Activated gamma-delta T cell treated with anti-CD3 and anti-CD28 coated beads, Interleukin-2, amount 50 U/mL, for 16 hours (primary cell): ENCODE data around the gene WNT1.

Experiments used
- DNase-seq: peaks from one replicate; pipeline ENCODE4 v3.0.0-alpha.2; 2020; ENCODE audit warnings: low read depth

WNT1 gene

GRCh38 chr12:48961331-48961730 lies 16.8 kb upstream of the WNT1 start:
- no peak for DNase-seq

DNA sequence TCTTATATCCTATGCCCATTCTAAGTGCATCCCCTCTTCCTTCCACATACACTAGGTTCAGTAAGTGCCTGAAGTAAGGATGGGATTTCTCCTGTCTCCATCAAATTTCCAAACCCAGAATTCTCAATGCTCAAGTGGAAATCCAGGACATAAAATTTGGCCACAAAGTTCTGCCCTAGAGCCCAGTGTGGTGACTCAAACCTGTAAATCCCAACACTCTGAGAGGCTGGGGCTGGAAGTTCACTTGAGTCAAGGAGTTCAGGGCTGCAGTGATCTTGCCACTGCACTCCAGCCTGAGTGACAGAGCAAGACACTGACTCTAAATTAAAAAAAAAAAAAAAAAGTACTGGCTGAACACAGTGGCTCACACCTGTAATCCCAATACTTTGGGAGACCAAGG lies 16.3 kb upstream of the WNT1 start:
- no peak for DNase-seq

- no peak for DNase-seq
These were observed 12.8 kb upstream of the WNT1 start for GRCh38 chr12:48965298-48965838.

DNA sequence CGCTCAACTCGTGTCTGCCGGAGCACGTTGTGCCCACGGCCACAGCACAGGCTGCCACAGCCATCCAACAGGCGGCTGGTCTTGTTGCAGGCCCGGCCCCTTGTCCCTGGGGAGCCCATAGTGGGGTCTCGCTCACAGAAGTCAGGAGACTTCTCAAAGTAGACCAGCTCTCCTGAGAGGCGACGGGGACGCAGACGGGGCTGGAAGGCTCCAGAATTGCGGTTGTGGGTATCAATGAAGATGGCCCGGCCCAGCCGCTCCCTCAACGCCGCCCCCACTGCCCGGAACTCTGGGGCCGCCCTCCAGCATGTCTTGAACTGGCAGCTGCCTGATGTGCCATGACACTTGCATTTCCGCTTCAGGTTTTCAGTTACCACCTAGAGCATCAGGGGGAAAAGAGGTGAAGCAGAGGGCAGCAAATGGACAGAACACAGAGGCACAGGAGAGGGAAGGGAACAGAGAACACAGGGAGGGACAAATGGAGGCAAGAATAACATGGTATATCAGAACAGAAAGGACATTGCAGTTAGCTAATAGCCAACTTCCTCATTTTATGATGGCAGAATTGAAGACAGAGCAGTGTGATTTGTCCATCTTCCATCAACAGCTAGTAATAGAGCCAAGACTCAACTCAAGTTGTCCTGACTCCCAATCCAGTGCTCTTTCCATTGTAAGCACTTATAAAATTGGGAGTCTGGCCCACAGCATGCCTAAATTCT lies 11.8 kb upstream of the WNT1 start:
- DNase-seq = no peak

DNA sequence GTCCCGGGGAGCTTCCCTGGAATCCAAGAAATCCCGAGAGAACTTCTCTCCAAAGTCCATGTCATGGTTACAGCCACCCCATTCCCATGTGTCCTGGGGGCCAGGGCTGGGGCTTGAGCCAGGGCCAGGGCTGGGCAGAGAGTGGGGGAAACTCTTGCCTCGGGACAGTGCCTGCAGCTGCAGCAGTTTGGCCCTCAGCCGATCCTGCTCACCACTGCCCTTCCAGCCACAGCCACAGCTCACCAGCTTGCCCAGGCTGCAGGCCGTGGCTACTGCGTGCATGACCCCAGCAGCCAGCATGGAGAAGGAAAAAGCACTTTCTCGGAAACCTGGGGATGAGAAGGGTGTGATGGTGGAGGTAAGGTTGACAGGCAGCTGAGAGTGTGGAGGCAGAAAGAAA lies 10.1 kb upstream of the WNT1 start:
- DNase-seq = no peak

DNA sequence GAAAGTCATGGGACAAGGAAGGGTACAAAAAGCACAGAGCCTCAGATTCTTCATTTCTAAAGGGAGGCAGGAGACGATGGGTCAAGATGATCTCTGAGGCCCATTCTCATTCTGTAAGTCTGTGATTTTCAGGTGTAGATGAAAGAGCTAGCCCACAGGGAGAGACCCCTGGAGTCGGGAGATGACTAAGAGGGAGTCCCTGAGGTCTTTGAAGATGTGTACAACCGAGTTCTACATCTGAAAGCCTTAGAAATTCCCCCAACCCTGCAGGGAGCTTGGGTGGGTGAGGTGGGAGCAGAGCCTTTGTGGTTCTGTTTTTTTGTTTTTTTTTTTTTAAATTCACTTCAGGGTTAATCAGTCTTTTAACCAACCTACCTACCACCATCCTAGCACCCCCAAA lies 9.7 kb upstream of the WNT1 start:
- DNase-seq = no peak

GRCh38 chr12:48969160-48969771 lies 8.9 kb upstream of the WNT1 start:
- no peak for DNase-seq

DNA sequence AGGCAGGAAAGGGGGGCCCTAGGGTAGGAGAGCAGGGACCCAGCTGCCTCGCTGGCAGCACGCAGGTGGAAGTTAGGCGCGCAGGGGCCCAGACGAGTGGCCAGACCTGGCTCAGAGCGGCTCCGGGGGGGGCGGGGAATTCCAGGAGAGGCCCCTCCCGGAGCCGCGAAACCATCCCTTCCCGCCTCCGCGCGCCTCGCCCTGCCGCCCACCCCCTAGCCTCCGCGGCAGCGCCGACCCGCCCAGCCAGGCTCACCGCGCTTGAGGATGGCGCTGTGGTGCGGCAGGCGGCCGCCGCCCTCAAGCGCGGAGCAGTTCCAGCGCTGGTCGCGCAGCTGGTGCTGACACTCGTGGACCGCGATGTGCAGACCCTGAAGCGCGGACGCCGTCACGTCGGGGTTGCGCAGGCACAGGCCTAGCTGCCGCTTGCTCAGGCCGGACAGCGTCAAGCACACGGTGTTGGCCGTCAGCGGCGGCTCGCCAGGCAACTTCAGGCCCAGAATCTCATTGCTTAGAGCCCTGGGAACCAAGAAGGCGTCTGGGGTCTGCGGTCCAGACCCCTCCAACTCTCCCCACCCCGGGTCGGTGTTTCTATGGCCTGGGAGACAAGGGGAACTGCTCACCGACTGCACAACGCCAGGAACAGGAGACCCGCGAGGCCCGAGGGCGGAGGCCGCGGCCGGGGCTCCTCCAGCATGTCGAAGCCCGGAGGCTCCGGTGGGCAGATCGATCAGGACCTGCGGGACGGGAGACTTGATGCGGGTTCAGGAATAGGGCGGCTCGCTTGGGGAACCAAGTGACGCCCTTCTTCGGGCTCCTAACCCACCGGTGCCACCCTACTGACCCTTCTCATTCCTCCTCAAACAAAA lies 8.1 kb upstream of the WNT1 start:
- DNase-seq = no peak

DNA sequence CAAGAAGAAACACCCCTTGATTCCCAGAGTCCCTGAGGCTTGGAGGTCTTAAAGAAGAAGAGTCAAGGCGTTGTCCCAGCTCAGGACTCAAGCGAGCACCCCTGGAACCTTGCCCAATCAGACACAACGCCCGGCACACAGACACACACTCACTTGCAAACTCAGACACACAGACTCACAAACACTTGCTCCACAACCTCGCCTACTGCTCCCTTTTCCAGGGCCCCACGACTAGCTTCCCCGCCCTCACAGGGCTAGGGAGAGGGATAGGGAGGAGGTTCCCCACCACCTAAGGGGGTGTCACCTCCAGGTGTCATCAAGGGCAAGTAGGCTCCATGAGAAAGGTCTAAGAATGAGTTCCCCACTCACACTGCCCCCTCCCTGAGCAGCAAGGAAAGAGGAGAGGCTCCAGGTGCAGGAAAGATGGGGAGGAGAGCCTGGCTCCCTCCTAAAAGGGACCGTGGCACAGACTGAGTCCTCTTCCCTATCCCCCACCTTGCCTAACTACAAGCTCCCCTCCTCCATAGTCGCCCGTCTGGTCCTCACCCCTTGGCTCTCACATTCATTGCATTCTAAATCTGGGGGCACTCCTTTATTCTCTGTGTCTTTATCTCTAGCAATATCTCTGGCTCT lies 7.3 kb upstream of the WNT1 start:
- DNase-seq = no peak

DNA sequence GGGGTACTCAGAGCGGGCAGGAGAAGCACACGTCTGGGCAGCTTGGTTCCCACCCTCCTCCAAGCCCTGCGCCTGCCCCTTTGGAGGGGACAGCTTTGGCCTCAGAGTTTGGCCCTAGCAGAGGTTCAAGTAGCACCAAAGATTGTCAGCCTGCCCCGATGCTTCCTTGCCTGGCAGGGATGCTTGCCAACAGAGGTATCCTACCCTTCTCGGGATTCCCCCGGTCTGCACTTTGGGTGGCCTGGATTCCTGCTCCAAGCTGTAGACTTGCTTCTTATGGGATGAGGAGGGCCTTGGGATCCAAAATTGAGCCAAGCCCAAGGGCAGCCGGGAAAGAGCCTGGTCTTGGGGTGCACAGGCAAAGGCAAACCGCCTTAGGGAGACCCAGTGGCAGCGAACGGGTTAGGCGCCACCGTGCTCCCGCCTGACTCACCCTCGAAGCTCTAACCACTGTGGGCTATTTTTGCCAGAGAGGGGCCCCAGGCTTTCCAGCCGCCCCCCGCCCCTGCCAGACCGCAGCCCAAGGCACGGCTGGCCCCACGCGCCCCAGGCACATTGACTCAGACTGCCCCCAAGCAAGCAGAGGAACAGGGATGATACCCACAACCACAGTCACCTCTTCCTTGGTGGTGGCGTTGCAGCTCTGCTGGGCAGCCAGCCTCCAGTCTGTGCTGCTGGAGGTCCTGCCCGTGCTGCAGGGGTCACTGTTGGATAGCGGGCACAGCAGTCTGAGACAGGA lies 5.7 kb upstream of the WNT1 start:
- no peak for DNase-seq

GRCh38 chr12:48972952-48973483 lies 5.1 kb upstream of the WNT1 start:
- DNase-seq = no peak

DNA sequence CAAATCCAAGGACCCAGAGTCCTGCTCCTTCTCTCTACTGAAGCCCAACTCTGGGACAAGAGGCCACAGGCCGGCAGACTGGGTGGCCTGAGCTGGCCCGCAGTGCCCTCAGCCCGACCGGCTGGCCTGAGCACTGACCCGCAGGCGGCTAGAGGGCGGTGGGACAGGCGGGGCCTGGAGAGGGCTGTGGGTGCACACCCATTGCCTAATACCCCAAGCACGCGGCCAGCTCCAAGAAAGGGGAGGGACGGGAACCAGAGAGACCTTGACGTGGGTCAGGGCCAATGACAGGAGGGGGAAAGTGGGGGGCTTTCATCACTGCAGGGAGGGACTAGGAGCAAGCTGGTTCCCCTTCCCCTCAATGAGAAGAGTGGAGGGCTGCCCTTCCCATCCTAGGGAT lies 4.6 kb upstream of the WNT1 start:
- DNase-seq = no peak

- DNase-seq = no peak
These were observed 4.0 kb upstream of the WNT1 start for GRCh38 chr12:48973941-48974673.

DNA sequence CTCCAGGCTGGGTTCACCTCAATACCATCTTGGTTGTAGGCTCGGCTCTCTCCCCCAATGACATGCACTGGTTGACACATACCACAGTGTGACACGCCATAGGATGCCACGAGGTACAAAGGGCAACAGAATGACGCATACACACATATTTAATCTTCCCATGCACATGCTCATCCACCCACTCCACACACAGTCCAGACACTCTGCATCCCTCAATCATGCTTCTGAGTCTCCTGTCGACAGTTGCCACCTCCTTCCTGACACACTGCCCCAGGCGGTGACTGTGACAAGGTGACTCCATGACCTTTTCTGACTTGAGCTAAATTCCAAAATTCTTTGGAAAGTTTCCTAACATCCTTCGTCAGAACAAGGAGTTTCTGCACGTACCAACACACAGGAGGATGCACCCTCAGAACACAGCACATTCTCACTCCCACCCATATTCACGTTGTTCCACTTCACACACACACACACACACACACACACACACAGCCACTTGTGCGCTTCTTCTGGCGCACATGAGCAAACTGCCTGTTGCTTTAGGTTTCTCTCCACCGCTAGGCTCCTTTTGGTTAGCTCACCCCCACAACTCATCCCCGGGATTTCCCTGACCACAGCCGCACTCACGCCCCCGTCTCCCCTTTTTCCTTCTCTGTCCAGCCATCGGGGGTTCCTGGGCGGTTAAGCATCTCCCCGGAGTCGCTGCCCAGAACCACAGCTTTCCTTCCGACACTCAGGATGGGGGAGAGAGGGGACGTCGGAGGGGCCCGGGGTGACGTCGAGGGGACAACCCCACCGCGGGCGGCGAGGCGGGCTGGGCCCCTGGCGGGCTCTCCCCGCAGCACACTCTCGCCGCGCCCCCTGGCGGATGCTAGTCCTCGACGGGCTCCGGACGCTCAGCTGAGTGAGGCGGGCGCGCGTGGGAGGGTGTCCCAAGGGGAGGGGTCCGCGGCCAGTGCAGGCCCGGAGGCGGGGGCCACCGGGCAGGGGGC lies 536 bp upstream of the WNT1 start:
- DNase-seq = peak; percentile 81

GRCh38 chr12:48978741-48979601 lies 849 bp downstream of the WNT1 start:
- no peak for DNase-seq

GRCh38 chr12:48979602-48980388 lies 1.7 kb downstream of the WNT1 start:
- no peak for DNase-seq

GRCh38 chr12:48980389-48980952 lies 2.3 kb downstream of the WNT1 start:
- DNase-seq = no peak
